ENCODE data around the gene PABPN1L.
"Not testable (repeated sequence)": the region's sequence is repeated elsewhere in the genome, so short reads cannot be mapped to it uniquely, and the experiment has no call there.

The PABPN1L gene

DNA sequence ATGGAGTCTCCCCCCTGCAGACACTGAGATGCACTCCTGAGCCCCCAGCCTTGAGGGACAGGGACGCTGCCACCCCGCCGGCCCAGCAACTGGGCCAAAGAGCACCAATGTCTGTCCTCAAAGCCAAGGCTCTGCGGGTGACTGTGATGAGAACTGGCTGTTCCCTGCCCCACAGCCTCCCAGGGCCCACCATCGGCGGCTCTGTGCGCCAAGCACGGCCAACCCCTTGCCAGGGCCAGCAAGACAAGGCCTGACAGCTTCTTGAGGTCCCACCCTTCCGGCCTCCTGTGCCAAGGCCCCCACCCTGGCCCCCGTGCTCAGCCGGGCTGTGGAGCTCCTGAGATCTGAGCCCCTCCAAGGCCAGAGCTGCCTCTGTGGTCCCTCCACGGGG lies 34.2 kb upstream of the PABPN1L start:
- no peak for DNase-seq

- DNase-seq: no peak
These were observed 33.6 kb upstream of the PABPN1L start for GRCh38 chr16:88899901-88900661.

GRCh38 chr16:88897696-88898425 lies 31.4 kb upstream of the PABPN1L start:
- no peak for DNase-seq

DNA sequence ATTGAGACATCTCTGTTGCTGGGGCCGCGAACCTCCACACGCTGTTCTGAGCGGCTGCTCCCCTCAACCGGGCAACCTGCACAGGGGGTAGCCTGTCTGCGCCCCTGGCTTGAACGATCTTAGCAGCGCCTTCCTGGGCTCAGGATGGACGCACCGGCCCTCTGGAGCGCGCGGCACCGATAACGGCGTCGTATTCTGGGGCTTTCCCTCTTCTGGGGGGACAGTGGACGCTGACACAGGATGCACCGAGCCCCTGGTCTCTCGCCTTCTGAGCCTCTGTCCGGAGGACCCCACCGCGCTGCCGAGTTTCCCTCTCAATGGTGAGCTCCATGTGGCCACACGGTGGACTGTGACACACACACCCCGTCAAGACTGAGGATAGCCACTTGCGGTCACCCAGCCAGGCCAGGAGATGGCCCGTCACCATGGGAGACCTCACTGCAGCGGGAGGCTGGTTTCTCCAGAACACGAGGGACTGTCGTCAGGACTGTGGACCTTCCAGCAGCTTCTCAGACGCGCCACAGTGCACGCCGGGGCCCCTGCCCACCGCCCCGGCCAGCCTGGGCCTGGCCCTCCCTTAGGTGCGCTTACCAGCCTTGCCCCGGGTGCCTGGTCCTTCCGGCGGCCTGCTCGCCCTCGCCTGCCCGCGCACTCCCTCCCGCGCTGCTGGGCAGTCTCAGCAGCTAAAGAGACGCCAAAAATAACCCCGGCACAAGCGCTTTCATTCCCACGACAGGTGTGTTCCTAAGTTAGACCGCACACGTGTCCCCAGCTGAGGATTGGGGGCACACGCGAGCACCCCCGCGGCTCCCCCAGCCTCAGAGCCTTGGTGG lies 30.0 kb upstream of the PABPN1L start:
- no peak for DNase-seq

DNA sequence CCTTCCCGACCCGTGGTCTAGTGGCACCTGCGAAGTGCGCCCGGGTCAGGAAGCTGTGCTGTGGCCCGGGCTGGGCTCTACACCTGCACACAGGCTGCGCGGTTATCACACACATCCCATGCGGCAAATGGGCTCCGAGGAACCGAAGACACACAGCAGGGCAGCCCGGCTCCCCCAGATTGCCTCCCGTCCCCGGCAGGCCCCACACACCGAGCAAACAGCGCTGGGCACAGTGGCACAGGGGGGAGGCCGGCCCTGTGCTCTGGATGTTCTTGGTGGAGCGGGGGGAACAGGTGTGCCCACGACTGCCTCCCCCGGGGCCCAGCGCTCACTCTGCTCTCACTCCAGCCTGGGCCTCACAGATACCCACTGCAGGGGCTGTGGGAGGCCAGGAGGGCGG lies 28.9 kb upstream of the PABPN1L start:
- no peak for DNase-seq

DNA sequence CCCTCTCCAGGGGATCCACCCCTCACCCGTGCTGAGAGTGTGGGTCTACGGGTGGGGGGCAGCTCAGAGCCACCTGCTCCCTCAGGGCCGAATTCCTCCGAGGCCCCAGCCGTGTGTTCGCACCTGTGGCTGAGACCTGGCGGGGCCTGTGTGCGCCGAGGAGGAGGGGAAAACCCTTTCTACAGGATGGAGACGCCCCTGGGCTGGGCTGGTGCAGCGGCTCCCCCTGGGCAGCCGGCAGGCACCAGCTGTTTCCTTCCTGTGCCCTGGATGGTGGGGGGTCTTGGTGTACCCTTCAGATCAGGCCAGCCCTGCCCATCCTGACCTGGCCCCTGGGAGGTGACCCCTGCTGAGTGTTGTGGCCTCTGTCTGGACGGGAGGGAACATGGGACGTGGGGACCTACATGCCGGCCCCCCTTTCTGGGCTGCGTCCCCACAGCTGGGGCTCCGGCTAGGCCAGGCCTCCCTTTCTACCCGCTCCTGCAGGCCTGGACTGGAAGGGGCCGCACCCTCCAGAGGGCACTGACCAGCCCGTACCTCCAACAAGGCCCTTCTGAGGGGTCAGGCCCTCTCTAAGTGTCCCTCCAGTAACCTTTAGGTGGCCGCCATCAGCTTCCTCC lies 28.3 kb upstream of the PABPN1L start:
- DNase-seq: no peak

DNA sequence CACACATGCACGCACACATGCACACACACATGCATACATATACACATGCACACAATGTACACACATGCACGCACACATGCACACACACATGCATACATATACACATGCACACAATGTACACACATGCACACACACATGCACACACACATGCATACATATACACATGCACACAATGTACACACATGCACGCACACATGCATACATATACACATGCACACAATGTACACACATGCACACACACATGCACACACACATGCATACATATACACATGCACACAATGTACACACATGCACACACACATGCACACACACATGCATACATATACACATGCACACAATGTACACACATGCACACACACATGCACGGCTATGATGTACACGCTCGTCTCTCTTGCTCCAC lies 27.8 kb upstream of the PABPN1L start:
- not testable (repeated sequence) for DNase-seq

DNA sequence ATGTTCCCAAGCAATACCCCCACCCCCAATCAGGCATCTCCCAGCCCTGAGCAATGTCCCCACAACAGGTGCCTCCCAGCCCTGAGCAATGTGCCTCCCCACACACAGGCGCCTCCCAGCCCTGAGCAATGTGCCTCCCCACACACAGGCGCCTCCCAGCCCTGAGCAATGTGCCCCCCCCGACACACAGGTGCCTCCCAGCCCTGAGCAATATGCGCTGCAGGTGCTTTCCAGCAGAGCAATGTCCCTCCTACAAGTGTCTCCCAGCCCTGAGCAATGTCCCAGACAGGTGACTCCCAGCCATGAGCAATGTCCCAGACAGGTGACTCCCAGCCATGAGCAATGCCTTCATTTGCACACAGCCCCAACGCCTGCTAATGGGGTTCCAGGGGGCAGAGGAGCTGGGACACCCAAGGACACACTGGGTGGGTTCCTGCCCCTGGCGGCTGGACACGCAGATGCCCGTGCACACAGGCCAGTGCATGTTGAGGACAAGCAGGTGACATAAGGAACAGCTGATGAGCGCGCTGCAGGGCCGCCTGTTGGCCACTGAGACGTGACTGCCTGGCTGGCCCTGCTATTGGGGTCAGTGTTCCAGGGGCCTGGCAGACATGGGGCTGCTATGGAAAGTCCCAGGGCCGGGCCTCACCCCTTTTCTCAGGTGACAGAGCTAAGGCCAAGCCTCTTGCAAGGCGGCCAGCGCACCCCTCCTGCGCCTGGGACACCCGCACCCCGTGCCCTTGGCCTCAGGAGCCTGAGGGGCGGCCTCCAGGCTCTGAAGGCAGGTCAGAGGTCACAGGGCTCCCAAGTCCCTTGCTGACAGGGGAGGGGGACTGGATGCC lies 26.9 kb upstream of the PABPN1L start:
- DNase-seq: no peak

- DNase-seq: no peak
These were observed 25.6 kb upstream of the PABPN1L start for GRCh38 chr16:88892065-88892464.

DNA sequence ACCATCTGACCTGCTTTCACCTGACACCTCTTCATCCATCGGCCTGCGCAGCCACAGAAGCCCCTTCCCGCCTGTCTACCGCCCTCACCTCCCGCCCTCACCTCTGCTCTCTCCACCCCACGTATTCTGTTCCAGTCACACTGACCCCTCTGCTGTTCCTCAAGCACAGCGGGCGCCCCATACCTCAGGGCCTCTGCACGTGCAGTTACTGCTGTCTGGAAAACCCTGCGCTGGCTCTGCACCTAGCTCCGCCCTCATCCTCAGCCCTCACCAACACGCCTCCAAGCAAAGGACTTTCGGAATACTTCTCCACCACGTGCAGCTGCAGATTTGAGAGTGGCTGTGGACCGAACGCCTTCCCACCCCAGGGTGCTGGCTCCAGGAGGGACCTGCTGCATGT lies 24.6 kb upstream of the PABPN1L start:
- no peak for DNase-seq

DNA sequence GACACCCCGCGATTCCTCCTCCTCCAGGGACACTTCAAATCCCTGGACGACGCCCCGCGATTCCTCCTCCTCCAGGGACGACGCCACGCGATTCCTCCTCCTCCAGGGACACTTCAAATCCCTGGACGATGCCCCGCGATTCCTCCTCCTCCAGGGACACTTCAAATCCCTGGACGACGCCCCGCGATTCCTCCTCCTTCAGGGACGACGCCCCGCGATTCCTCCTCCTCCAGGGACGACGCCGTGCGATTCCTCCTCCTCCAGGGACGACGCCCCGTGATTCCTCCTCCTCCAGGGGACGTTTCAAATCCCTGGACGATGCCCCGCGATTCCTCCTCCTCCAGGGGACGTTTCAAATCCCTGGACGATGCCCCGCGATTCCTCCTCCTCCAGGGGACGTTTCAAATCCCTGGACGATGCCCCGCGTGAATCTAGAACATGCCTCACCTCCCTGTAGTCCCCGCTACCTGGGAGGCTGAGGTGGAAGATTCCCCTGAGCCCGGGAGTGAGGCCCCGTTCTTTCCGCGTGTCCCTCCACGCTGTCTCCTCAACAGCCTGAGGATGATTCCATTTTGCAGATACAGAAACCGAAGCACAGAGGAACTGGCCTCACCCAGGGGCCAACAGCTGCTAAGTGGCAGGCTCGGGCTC lies 23.4 kb upstream of the PABPN1L start:
- not testable (repeated sequence) for DNase-seq

DNA sequence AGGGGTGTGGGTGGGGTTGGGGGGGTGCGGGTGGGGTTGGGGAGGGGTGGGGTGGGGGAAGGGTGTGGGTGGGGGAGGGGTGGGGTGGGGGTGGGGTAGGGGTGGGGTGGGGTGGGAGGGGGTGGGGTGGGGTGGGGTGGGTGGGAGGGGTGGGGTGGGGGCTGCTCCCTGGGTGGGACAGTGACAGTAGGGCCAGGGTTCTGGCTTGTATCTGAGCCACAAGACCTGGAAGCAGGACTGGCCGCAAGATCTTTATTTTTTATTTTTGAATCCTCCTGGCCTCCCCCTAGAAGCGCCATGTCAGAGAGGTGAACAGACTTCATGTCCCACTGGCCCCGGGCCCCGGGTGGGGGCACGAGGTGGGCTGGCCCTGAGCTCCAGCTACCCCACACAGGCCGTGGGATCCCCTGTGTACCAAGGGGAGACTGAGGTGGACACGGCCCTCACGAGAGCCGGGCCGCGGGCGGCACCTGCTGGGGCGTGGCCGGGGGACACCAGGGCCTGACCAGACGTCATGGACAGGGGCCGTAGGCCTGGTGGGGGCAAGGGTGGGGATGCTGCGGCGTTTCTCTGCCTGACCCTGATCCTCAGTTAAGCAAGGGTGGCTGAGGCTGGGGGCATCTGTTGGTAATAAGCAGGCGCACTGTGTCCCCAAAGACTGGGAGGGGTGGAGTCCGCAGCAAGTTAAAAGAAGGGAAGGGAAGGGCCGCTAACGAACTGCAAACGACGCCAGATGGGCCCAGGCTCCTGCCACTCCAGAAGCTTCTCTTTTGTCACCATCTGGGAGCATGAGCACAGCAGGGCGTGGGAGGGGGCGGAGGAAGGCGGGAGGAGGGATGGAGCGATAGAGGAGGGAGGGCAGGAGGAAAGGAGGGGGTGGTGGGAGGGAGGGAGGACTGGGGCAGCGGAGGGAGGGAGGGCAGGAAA lies 22.3 kb upstream of the PABPN1L start:
- DNase-seq: no peak

GRCh38 chr16:88888057-88888456 lies 21.6 kb upstream of the PABPN1L start:
- no peak for DNase-seq

DNA sequence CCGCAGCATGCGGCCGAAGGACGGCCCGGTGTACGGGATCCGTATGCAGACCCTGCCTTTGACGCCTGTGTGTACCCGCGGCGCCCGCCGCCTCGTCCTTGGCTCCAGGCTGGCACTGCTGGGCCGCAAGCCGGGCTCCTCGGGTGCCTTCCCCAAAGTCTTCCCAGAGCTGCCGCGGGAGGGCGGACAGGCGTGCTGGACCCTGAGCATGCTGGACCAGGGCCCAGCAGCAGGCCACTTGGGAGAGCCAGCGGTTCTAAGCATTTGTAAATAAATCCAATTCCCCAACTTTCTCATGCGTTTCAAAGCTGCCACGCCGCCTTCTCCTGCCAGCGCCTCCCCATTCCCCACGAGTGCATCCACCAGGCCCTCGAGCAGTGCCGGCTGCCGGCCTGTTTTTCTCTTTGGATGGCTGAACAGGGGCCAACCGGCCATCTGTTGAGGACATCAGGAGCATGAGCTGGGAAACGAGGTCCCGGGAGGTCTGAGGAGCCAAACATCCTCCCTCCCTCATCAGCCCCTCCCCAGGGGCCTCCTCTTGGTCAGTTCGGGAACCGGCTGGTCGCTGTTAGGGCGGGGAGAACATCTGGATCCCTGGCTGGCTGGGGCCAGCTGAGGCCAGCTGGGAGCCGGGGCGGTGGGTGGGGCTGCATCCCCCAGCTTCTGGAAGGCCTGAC lies 20.5 kb upstream of the PABPN1L start:
- no peak for DNase-seq

DNA sequence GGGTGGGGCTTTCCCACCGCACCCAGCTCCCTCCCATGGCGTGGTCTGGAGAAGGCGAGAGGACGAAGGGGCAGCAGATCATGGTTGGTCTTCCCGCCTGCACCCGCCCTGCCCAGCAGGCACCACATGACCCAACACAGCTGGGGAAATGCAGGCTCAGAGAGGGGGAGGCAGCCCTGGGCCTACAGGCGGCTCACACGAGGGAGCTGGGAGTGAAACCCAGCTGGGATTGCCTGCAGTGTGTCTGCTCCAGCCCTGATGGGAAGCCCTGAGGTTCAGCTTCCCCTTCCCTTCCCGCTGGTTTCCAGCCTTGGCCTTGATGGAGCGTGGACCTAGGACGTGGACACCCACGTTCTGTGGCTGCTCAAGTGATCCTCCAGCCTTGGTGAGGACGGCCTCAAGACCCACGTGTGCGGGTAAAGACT lies 20.0 kb upstream of the PABPN1L start:
- no peak for DNase-seq

- DNase-seq: no peak
These were observed 19.3 kb upstream of the PABPN1L start for GRCh38 chr16:88885693-88886280.

DNA sequence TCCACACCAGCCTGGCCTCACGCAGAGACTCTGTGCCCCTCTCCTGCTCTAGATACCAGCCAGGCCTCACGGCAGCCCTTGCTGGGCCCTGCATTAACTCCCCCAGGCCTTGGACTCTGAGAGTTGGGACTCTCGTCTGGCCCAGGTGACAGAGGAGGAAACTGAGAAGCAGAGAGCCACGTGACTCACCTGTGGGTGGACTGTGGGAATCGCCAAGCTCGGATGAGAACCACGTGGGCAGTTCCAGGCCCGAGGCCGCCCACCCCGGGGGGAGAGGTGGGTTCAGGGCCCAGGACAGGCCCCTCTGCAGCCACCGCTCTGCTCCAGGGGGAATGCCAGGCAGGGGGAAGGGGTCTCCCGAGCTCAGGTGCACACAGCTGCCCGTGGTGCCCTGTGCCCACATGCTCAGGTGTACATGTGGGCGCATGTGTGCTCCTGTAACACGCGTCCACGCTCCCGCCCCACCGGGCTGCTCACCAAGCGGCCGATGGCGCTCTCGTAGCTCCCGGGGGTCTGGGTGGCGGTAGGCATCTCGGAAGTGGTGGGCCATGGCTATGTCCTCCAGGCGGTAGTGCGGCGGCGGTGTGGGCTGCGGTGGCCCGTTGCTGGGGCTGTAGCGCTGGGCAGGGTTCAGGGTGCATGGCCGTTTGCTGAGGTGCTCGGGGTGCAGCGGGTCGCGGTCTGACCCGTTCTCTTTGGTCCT lies 18.3 kb upstream of the PABPN1L start:
- no peak for DNase-seq

DNA sequence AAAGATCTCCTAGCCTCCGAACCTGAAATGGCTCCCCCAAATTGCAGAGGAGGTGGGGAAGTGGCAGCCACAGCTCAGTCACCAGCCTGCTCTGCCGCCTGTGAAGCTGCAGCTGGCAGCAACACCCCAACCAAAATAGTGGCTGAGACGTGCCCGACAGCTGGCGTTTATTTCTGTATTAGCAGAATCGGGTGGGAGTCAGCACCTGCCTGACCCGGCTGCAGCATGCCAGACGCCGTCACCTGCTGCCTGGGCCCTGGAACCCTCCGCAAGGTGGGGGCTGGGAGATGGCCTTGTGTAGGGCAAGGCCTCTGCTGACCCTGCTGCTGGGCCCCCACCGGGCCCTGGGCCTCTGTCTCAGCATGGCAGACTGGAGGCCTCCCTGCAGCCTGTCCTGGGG lies 17.5 kb upstream of the PABPN1L start:
- DNase-seq: peak; percentile 23
